Measurements from ENCODE around the gene UBIAD1.

Gene UBIAD1

DNA sequence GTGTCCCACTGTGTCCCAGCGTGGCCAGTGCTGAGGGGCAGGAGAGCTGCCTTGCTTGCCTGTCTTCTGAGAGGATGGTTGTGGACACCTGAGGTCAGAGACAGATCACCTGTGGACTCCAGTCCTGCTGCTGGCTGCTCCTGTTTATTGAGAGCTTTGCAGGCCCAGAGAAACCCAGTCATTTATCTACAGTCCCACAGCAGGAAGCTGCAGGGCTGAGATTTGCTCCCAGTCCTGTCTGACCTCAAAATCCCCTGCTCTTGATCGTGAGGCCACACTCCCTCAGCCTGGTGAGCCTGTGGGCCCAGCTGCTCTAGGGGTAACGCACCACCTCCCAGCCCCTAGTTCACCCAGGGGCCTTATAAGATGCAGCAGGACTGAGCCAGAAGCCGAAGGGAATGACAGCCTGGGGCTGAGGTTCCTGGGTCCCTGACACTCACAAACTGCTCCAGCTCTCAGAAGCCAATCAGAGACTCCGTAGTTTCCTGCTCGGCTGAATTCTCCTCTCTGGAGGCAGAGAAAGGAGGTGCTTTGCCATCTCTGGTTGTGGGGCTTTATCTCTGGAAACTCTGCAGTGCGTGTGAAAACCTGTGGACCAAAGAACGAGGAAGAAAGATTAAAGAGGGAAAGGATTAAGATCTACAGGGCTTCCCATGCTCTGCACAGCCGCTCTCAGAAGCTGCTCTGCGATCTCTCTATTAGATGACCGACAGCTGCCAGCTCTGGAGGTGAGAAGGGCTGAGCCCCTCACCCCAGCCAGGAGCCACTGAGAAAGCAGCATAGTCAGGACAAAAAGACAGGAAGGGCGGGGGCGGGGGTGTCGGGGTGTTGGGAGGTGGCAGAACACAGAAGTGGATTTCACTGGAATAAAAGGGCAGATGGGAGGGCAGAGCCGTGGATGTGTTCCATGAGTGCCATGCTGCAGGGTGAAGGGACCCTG is 39.1 kb downstream of the UBIAD1 start:
- H3K4me3 ChIP-seq (ENCODE audit: low read depth, low read length): no peak overlapping the region
- no peak for DNase-seq (ENCODE audit: low read depth, low spot score)
- TF ChIP-seq, protein P1, sequence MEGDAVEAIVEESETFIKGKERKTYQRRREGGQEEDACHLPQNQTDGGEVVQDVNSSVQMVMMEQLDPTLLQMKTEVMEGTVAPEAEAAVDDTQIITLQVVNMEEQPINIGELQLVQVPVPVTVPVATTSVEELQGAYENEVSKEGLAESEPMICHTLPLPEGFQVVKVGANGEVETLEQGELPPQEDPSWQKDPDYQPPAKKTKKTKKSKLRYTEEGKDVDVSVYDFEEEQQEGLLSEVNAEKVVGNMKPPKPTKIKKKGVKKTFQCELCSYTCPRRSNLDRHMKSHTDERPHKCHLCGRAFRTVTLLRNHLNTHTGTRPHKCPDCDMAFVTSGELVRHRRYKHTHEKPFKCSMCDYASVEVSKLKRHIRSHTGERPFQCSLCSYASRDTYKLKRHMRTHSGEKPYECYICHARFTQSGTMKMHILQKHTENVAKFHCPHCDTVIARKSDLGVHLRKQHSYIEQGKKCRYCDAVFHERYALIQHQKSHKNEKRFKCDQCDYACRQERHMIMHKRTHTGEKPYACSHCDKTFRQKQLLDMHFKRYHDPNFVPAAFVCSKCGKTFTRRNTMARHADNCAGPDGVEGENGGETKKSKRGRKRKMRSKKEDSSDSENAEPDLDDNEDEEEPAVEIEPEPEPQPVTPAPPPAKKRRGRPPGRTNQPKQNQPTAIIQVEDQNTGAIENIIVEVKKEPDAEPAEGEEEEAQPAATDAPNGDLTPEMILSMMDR (IDR thresholded peaks at IDR 0.05; ENCODE audit: insufficient read depth, low read length, missing control alignments): no peak
- ChIA-PET CTCF (interaction anchor here (0.9 to 1.2 kb wide), 2 partner anchors 10 to 26 kb away, joined by 3 read pairs; no protein-coding TSS in a partner anchor), POLR2A (no interaction called here)

DNA sequence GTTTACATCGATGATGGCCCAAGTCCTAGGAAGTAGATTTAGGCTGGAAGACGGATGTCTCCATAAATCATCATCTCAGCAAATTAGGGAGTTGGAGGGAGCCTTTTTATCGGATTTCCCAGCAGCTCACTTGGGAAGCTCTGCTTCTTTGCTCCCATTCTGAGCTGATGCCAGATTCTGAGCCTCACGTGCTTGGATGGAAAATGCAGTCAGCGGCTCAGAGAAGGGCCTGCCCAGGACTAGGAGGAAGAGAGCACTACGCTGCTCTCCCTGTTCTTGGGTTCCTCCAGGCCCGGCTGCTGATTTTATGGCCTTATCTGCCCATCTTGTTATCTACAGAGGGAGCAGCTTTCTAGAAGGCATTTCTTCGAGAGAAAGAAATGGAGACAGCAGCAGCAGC is 42.0 kb downstream of the UBIAD1 start:
- H3K4me3 ChIP-seq (ENCODE audit: low read depth, low read length): no peak overlapping the region
- DNase-seq (ENCODE audit: low read depth, low spot score): no peak
- ChIA-PET CTCF (no interaction called here), POLR2A (no interaction called here)
- TF ChIP-seq, protein P1 (IDR thresholded peaks at IDR 0.05; ENCODE audit: insufficient read depth, low read length, missing control alignments): no peak

DNA sequence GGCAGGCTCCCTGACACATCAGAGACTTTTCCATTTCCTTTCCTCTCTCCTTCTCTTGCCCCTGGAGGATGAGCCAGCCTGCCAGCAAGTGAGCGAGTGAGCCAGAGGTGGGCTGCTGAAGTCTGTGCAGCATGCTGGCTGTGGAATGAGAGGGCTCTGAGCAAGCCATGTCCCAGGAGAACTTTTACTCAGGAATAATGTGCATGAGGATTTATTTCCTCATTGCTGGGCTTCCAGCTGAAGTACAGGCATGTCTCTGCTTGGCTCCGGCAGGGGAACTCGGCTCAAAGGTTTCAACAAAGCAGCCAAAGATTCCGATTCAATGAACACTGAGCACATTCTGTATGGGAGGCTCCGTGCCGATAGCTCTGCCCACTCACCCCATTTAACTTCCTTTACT is 43.7 kb downstream of the UBIAD1 start:
- no peak overlapping the region for H3K4me3 ChIP-seq (ENCODE audit: low read depth, low read length)
- no peak for DNase-seq (ENCODE audit: low read depth, low spot score)
- ChIA-PET POLR2A (no interaction called here), CTCF (no interaction called here)
- TF ChIP-seq, protein P1 (IDR thresholded peaks at IDR 0.05; ENCODE audit: insufficient read depth, low read length, missing control alignments): no peak

DNA sequence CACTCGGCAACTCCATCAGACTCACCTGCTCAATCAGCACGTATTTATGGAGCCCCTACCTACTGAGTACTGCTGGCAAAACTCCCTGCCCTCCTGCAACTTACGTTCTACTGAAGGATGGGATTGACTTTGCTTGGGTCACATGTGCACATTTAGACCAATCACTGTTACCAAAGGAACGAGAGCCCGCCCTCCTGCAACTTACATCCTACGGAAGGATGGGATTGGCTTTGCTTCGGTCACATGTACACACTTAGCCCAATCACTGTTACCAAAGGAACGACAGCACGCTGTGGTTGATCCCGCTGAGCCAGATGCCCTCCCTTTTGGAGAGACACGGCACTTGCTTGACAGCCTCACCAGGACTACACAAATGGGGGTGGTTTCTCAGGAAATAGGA is 46.0 kb downstream of the UBIAD1 start:
- no peak for DNase-seq (ENCODE audit: low read depth, low spot score)
- TF ChIP-seq, protein P1 (IDR thresholded peaks at IDR 0.05; ENCODE audit: insufficient read depth, low read length, missing control alignments): no peak
- no peak overlapping the region for H3K4me3 ChIP-seq (ENCODE audit: low read depth, low read length)
- ChIA-PET CTCF (interaction anchor here (1.6 kb wide), 1 partner anchor 10 kb away, joined by 7 read pairs; no protein-coding TSS in a partner anchor), POLR2A (no interaction called here)

DNA sequence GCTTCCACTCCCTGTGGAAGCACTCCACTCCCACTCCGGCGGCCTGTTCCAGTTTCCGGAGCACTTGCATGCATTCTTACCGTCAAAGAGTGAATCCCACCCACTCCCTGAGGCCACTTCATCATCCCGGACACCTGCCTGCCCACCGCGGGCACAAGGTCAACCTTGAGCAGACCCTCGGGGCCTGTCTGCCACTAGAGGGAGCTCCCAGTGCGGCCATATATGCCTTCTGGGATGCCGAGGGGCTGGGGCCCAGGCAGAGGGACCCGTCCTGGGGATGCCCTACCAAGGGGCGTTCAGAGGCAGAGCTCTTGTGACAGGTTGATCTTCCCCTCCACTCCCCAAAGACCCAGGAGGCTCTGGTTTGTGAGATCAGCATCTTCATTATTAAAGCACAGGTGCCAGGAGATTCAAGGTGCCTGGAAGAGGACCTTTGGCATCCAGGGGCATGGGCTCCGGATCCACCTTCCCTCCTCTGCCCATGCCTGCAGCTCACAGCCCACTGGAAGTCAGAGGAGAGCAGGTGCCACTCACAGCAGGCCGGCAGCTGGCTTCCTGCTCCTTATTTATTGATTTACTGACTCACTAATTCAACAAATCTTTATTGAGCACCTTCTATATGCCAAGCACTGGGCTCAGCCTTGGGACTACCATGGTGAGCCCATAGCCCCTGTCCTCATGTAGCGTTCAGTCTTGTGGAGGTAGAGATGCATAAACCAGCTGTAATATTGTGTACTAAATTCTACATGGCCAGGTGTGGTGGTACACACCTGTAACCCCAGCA is 47.3 kb downstream of the UBIAD1 start:
- TF ChIP-seq, protein P1 (IDR thresholded peaks at IDR 0.05; ENCODE audit: insufficient read depth, low read length, missing control alignments): peak; percentile 31
- no peak overlapping the region for H3K4me3 ChIP-seq (ENCODE audit: low read depth, low read length)
- ChIA-PET POLR2A (no interaction called here), CTCF (interaction anchor here (0.7 to 1.6 kb wide), 6 partner anchors 9 to 322 kb away, joined by 3 to 7 read pairs (median 4); no protein-coding TSS in a partner anchor)
- DNase-seq (ENCODE audit: low read depth, low spot score): no peak

All from AG04449 (cell line).